Transverse colon (tissue), 3 donors: ENCODE measurements around the gene TRIM44.

Experiments
- EP300 ChIP-seq: sonication (generic); formaldehyde crosslinking; IDR thresholded peaks from one replicate; pipeline ENCODE4 v1.6.1; 2017; ENCODE audit warnings: antibody characterized with exemption, low read depth
- POLR2A ChIP-seq: fragments of 450-650 bp; IDR thresholded peaks from one replicate; pipeline ENCODE4 v1.6.1; 2016; ENCODE audit warnings: antibody characterized with exemption, mild to moderate bottlenecking, moderate library complexity
- TF ChIP-seq, protein P1 (sequence below), 5 experiments: fragments of 200-600 bp in 3 of 5; fragments of 450-650 bp in 2 of 5; sonication (generic) in 3 of 5; IDR thresholded peaks; 1 replicate in 2 of 5; 2 replicates in 3 of 5; pipeline ENCODE4 v1.5.1; 2016 to 2017; ENCODE audit warnings: antibody characterized with exemption in 5 of 5, inconsistent platforms in 3 of 5, mild to moderate bottlenecking in 2 of 5, moderate library complexity in 1 of 5

GRCh38 chr11:35857922-35858321, 195.3 kb downstream of the TRIM44 start:
- TF ChIP-seq, protein P1, sequence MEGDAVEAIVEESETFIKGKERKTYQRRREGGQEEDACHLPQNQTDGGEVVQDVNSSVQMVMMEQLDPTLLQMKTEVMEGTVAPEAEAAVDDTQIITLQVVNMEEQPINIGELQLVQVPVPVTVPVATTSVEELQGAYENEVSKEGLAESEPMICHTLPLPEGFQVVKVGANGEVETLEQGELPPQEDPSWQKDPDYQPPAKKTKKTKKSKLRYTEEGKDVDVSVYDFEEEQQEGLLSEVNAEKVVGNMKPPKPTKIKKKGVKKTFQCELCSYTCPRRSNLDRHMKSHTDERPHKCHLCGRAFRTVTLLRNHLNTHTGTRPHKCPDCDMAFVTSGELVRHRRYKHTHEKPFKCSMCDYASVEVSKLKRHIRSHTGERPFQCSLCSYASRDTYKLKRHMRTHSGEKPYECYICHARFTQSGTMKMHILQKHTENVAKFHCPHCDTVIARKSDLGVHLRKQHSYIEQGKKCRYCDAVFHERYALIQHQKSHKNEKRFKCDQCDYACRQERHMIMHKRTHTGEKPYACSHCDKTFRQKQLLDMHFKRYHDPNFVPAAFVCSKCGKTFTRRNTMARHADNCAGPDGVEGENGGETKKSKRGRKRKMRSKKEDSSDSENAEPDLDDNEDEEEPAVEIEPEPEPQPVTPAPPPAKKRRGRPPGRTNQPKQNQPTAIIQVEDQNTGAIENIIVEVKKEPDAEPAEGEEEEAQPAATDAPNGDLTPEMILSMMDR (IDR thresholded peaks at IDR 0.05) = no peak
- no peak for TF ChIP-seq POLR2A
- no peak for TF ChIP-seq EP300
